OCI-LY1 (cell line): ENCODE data around the gene CEMIP2.

Experiments used
- CTCF ChIP-seq: fragments of 200-600 bp; sonication (generic), shearing (Covaris generic); IDR thresholded peaks from 2 replicates; pipeline ENCODE4 v1.5.1; 2017; ENCODE audit warnings: mild to moderate bottlenecking, antibody characterized with exemption, low read length, moderate library complexity, mixed read lengths
- EZH2 ChIP-seq: fragments of 200-600 bp; sonication (generic), shearing (Covaris generic); IDR thresholded peaks from 2 replicates; pipeline ENCODE4 v1.8.0; 2017; ENCODE audit warnings: borderline replicate concordance, mixed run types, mild to moderate bottlenecking, antibody characterized with exemption, low read length, moderate library complexity, mixed read lengths

DNA sequence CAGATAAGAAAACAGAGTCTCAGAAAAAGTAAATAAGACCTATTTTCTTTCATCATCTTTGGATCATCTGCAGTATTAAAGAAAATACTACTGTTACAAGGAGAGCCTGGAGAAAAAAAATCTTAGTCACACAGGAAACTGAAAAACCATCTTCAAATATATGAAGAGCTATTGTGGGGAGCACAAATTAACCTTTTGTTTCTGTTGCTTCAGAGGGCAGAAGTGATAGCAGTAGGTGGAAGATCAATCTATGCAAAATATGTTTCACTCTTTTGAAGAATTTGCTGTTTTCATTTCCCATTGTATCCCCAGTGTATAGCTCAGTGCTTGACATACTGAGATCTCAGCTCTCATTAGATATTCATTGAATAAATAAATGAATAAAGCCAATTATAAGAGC is 13.1 kb upstream of the CEMIP2 start:
- TF ChIP-seq EZH2 (no peak), CTCF (no peak)
